GM19025 (cell line): Measurements from ENCODE around the gene SLC35F3.
"Not testable (repeated sequence)": the region's sequence is repeated elsewhere in the genome, so short reads cannot be mapped to it uniquely, and the experiment has no call there.

Source experiments
- ATAC-seq: cut with Tn5 transposase; IDR thresholded peaks from one replicate; pipeline ENCODE4 v1.9.1; 2021; ENCODE audit warnings: mild to moderate bottlenecking, low read depth, moderate library complexity; ENCODE audit not compliant: unreplicated experiment

SLC35F3 gene

GRCh38 chr1:234271243-234271606 lies 366.7 kb downstream of the SLC35F3 start:
- peak; percentile 98 for ATAC-seq

DNA sequence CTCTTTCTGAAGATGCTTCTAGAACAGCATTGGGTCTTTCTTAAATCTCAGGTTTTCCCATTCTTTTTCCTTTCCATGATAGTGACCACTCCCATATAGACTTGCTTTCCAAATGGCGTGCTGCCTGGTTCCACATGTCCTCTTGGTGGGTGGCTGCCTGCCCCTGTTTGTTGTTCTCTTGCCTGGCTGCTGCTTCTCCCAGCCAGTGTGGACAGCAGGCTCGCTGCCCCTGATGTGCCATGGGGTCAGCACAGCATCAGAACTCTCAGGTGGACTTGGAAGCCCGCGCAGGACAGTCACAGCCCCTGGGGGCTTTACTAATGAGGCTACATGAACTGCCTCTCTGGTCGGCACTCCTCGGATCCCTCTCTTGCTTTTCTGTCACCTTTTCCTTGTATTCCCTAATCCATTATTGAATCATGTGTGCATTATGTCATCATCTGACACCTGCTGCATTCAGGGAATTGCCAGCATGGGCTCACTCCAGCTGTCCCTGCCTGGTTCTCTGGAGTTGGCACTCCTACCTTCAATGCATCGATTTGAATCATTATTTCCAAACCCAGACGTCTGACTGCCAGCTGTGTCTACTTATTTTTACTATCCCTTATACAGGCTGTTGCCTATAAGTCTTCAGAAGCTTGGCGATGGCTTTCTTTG lies 368.3 kb downstream of the SLC35F3 start:
- ATAC-seq, result no peak

DNA sequence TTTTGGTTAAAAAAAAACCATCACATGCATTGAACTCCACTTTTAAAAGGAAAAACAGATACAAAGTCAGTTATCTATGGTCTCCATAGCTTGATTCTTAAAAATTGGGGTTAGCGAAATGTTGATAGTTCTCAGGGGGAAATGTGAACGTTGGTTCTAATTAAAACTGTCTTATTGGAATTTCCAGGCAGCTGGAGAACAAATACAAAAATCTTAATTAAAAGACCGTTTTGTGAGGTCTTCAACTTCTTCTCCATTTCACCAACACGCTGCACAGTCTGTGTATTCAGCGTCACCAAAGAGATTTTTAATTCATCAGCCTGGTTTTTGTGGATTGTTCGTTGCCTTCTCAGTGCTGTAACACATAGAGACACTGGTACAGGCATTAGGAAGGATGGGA lies 369.5 kb downstream of the SLC35F3 start:
- ATAC-seq, result no peak

DNA sequence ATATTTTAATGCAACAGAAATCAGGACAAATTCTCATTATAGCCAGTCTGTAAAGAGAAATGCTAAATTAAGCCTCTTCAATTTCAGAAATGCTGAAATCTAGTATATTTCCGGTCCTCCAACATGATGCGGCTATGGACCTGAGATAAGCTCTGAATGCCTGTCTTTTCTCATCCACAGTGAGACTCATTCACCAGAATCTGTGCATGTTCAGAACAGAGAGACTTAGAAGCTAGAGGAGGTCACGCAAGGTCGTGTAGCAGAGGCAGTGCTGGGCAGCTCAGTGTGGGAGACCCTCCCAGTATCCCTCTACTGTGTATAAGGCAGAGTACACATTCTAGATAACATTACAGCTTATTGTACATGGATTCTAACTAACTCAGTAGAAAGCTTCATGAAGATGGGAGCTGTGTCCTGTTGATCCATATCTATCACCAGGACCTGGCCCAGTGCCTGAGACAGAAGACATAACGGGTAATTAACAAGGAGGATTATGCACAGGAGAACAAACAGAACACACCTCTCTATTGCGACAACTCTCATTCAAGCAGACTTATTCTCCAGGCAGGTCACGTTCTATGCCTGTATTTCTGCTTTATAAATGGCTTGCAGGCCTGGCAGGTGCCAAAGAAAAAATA lies 371.8 kb downstream of the SLC35F3 start:
- no peak for ATAC-seq

DNA sequence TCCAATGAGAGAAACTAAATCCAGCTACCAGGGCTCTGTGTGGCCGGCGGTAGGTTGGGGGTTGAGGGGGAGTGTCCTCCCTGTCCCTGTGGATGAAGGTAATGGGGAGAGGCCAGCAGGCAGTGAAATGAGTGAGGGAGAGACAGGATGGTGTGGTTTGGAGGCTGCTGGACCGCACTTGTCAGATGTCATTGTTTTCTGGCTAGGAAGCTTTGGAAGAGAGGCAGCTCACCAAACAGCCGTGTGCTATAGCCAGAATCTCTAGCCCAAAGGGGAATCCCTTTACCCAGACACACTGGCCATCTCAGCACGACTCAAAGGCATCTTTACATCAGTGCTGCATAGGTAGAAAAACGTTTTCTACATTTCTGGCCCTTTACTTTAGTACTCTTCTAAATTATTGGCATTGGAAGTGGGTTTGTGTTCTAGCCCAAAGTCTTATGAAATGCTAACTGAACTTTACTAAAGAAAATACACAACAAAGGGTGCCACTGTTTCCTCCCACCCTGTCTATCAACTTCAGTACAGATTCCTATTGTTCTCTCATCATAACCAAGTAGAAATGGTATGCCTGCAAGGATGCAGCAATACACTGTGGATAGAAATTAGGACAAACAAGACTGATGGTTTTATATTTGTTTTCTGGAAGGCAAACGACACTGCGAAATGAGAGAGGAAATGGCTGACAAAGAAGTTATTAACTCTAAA lies 372.8 kb downstream of the SLC35F3 start:
- no peak for ATAC-seq

DNA sequence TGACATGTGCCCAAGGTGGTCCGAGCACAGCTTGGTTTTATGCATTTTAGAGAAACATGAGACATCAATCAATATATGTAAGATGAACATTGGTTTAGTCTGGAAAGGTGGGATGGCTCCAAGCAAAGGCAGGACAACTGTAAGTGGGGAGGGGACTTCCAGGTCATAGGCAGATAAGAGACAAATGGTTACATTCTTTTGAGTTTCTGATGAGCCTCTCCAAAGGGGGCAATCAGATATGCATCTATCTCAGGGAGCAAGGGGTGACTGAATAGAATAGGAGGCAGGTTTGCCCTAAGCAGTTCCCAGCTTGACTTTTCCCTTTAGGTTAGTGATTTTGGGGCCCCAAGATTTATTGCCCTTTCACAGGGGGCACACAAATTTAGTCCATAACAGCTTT lies 374.5 kb downstream of the SLC35F3 start:
- no peak for ATAC-seq

DNA sequence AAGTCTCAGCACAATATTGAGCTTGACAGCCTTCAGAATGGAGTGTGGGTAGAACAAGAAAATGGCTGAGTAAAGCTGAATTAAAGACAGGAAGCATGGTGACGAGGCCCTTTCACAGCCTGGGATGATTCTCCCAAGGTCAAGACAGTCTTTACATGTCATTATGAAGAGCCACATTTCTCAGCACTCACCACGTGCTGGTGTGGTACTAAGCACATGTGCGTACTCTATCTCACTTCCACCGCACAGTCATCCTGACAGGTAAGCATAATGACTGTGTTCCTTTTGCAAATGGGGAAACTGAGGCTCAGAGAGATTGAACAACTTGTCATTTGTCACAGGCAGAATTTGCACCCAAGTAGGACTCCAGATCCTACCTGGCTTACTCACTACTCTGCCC lies 376.0 kb downstream of the SLC35F3 start:
- ATAC-seq, result no peak

DNA sequence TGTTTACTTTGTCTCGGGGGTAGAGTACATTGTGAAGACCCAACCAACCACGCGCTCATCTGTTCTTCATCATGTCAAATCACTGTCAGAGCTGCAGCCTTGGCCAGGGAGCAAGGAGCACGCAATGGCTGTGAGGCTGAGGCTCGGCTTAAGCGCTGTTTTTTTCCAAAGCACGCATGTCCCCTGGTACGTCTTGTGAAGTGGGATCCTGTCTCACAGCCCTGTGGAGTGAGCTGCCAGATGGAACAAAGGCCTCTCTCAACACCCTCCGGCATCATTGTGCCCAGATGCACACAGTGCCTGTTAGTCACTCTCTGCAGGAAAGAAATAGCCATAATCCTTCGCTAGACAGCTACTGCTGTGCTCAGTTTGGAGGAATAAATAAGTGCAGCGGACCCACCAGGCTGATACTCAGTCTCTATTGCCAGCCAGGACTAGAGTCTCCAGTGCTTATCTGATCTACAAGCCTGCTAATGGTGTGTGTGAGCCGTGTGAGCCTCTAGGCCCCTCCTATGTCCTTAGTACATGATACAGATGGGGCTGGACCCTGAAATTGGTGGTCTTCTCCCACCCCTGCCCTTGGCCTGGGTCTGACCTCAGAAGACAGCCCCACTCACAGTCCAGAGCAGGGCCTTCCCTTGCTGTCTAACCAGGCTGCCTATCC lies 377.5 kb downstream of the SLC35F3 start:
- no peak for ATAC-seq

GRCh38 chr1:234286206-234286605 lies 381.7 kb downstream of the SLC35F3 start:
- ATAC-seq, result no peak

DNA sequence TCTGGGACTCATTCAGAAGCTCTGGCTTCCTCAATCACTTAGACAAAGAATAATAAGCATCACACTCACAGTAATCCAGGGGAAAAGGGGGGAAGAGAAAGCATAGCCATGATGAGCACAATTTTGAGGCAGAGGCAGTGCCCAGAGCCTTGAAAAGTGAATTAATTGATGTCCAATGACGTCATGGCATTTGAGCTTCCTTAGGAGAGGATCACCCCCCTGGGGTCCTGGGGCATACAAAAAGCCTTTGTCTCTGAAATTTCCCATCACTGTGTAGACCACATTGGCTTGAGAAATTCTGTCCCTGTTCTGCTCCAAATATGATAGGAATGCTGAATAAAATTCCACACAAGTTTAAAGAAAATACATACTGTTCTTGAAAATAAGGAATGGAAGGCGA lies 384.5 kb downstream of the SLC35F3 start:
- no peak for ATAC-seq

- ATAC-seq, result no peak
These were observed 385.2 kb downstream of the SLC35F3 start for GRCh38 chr1:234289538-234290305.

- ATAC-seq, result no peak
These were observed 387.5 kb downstream of the SLC35F3 start for GRCh38 chr1:234292011-234292410.

GRCh38 chr1:234292548-234292947 lies 388.1 kb downstream of the SLC35F3 start:
- no peak for ATAC-seq

DNA sequence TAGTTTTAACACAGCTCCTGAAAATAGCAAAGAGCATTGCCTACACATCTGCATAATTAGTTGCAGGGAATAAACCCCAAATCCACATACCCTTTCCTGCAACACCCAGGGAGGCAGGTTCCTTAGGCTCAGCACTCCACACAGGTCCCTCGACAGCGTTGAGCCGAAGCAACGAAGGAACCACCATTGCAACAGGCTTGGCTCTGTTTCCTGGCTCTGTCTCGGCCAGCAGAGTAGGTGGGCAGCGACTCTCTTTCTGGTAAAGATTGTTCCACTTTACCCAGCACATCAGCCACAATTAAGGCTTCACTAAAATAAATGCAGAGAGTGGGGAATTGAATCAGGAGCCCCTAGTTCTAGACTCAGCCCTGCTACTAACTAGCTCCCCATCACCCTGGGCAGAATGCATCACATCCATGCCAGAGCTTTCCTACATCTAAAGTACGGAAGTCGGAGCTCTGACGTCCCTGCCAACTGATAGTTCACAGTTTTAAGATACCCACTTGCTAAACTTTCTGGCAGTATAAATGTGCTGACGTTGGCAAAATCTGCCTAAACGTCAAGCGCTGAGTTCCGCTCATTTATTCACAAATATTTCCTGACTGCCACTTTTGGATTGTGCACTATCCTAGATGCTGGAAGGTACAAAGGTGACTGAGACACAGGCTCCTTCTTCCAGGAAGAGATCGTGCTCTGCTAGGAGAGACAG lies 389.8 kb downstream of the SLC35F3 start:
- ATAC-seq, result no peak

DNA sequence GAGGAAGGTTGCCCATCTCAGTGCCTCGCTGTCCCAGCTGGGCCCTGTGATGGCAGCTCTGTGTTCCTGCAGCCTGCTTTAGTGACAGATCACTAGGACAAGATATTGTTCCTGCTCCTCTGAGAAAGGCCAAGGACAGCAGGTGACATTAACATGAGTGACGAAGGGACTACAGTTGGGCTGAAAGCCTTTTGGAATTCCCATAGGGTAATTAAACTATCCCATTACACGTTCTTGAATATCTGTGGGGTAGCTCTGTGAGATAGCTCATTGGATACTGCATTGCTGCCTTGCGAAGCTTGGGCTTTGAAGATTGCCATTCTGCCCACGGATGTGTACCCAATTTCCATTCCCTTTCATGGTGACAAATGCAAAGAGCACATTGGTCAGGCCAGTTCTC lies 390.6 kb downstream of the SLC35F3 start:
- ATAC-seq, result no peak

GRCh38 chr1:234295626-234296025 lies 391.1 kb downstream of the SLC35F3 start:
- ATAC-seq, result no peak

DNA sequence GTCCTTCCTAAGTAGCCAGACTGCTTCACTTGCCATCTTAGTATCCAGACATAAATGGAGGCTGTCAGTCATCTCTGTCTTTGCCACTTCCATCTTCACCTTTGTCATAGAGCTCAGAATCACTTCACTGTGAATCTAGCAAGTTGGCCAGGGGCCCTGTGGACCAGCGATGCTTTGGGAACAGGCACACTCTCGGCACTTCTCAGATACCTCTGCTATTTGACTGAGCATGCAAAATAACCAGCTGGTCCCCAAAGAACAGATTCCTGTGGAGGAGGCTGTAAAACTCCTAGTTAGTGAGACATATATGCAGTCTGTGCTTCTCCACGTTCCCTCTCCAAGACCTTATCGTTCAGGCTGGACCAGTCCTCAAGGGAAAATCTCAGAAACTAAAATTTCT lies 392.0 kb downstream of the SLC35F3 start:
- ATAC-seq, result no peak

DNA sequence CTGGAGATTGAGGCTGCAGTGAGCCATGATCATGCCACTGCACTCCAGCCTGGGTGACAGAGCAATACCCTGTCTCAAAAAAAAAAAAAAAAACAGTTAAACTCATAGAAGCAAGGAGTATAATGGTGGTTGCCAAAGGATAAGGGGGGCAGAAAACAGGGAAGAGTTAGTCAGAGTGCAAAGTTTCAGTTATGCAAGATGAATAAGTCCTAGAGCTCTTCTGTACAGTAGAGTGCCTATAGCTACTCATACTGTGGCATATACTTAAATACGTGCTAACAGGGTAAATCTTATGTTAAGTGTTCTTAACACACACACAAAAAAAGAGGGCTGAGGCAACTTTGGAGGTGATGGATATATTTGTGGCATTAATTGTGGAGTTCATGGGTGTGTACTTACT lies 393.2 kb downstream of the SLC35F3 start:
- ATAC-seq, result no peak

GRCh38 chr1:234300096-234300495 lies 395.6 kb downstream of the SLC35F3 start:
- no peak for ATAC-seq

DNA sequence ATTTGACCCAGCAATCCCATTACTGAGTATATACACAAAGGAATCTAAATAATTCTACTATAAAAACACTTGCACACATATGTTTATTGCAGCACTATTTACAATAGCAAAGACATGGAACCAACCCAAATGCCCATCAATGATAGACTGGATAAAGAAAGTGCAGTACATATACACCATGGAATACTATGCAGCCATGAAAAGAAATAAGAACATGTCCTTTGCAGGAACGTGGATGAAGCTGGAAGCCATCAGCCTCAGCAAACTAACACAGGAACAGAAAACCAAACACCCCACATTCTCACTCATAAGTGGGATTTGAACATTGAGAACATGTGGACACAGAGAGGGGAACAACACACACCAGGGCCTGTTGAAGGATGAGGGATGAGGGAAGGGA lies 397.2 kb downstream of the SLC35F3 start:
- not testable (repeated sequence) for ATAC-seq
